H1 (cell line): Measurements from ENCODE around the gene VCPKMT. TPM values are rescaled to one million over a fixed set of nuclear protein-coding genes. Genes with fewer than 3 reads are reported as not detected.

ENCODE experiments used
- CTCF ChIA-PET: fragments of 300-600 bp; sonication (Branson Sonifier 250); formaldehyde crosslinking; loops from one replicate; lab custom pipeline; 2021; ENCODE audit not compliant: partially characterized antibody; lab: Charles Lee
- POLR2A ChIA-PET: fragments of 300-600 bp; sonication (Branson Sonifier 250); formaldehyde crosslinking; loops from one replicate; lab custom pipeline; 2021; ENCODE audit warnings: inconsistent platforms; ENCODE audit not compliant: partially characterized antibody; lab: Charles Lee
- DNase-seq, 2 experiments: peaks; one replicate each; pipeline versions ENCODE4 v3.0.0 to v3.0.0-alpha.2; 2010 to 2022; ENCODE audit warnings: low spot score in 2 of 2, low read depth in 1 of 2, mixed read lengths in 1 of 2
- FAIRE-seq: peaks from 2 replicates; lab custom pipeline; 2011; peaks lifted over from hg19 to GRCh38; lab: Jason Lieb, UNC
- H2AFZ ChIP-seq: 2 replicates; pipeline ENCODE4 v1.8.1; 2012; ENCODE audit warnings: low read length, inconsistent platforms
- H2AK5ac ChIP-seq: 2 replicates; pipeline ENCODE4 v1.6.1; 2013; ENCODE audit warnings: low read depth, low read length
- H2BK120ac ChIP-seq: replicated peaks from 2 replicates; pipeline ENCODE3; 2013; ENCODE audit warnings: low read depth, low read length, inconsistent platforms
- H2BK12ac ChIP-seq: 2 replicates; pipeline ENCODE4 v1.6.1; 2013; ENCODE audit warnings: low read depth, low read length
- H2BK15ac ChIP-seq: 2 replicates; pipeline ENCODE4 v1.6.1; 2013; ENCODE audit warnings: low read length
- H2BK20ac ChIP-seq: 2 replicates; pipeline ENCODE4 v1.6.1; 2013; ENCODE audit warnings: low read length
- H2BK5ac ChIP-seq: 2 replicates; pipeline ENCODE4 v1.6.1; 2013; ENCODE audit warnings: low read depth, low read length
- H3K14ac ChIP-seq: 2 replicates; pipeline ENCODE4 v1.6.1; 2013; ENCODE audit warnings: inconsistent platforms; ENCODE audit not compliant: insufficient read length
- H3K18ac ChIP-seq: 2 replicates; pipeline ENCODE4 v1.6.1; 2013; ENCODE audit warnings: low read length; ENCODE audit errors: extremely low read depth
- H3K23ac ChIP-seq: 2 replicates; pipeline ENCODE4 v1.6.1; 2013; ENCODE audit warnings: inconsistent platforms; ENCODE audit not compliant: insufficient read length
- H3K23me2 ChIP-seq: 2 replicates; pipeline ENCODE4 v1.6.1; 2013; ENCODE audit warnings: low read depth, low read length
- H3K27ac ChIP-seq: 2 replicates; pipeline ENCODE4 v1.6.1; 2011; ENCODE audit warnings: low read depth, low read length, inconsistent platforms
- H3K27me3 ChIP-seq, 4 experiments: replicated peaks in 1 of 4; 1 replicate in 1 of 4; 2 replicates in 3 of 4; pipeline versions ENCODE4 v1.6.1 to v1.8.1; 2011 to 2013; ENCODE audit warnings: low read length in 3 of 4, mild to moderate bottlenecking in 3 of 4, inconsistent platforms in 2 of 4, mixed read lengths in 2 of 4, moderate library complexity in 1 of 4; ENCODE audit not compliant: control insufficient read depth in 3 of 4, insufficient read depth in 3 of 4; ENCODE audit errors: extremely low read depth in 1 of 4
- H3K36me3 ChIP-seq, 4 experiments: 2 replicates each; pipeline versions ENCODE4 v1.6.1 to v1.8.1; 2011 to 2013; ENCODE audit warnings: mild to moderate bottlenecking in 4 of 4, low read length in 3 of 4, moderate library complexity in 2 of 4, control low read depth in 1 of 4, inconsistent platforms in 1 of 4; ENCODE audit not compliant: insufficient read depth in 4 of 4, control insufficient read depth in 2 of 4
- H3K4ac ChIP-seq: replicated peaks from 2 replicates; pipeline ENCODE3; 2013; ENCODE audit warnings: low read length, low read depth, mixed read lengths, inconsistent platforms; ENCODE audit not compliant: insufficient read length
- H3K4me1 ChIP-seq, 4 experiments: replicated peaks in 1 of 4; 1 replicate in 1 of 4; 2 replicates in 3 of 4; pipeline versions ENCODE4 v1.6.1 to v1.8.1; 2011 to 2013; ENCODE audit warnings: low read length in 3 of 4, inconsistent platforms in 2 of 4, mixed read lengths in 1 of 4; ENCODE audit not compliant: insufficient read depth in 4 of 4, control insufficient read depth in 3 of 4
- H3K4me2 ChIP-seq, 2 experiments: 2 replicates each; pipeline versions ENCODE4 v1.6.1 to v1.8.1; 2011 to 2013; ENCODE audit warnings: low read depth in 2 of 2, low read length in 2 of 2, control low read depth in 1 of 2, inconsistent platforms in 1 of 2, mild to moderate bottlenecking in 1 of 2; ENCODE audit not compliant: insufficient read depth in 1 of 2
- H3K4me3 ChIP-seq, 4 experiments: fragments of 200-600, 300-600 bp in 1 of 4; sonication (generic), shearing (Covaris generic), sonication (Bioruptor Twin) in 1 of 4; 2 replicates each; pipeline versions ENCODE4 v1.5.1 to v1.8.1; 2011 to 2016; ENCODE audit warnings: low read length in 4 of 4, low read depth in 3 of 4, control low read depth in 2 of 4, inconsistent platforms in 2 of 4, mild to moderate bottlenecking in 2 of 4, mixed read lengths in 1 of 4, moderate library complexity in 1 of 4; ENCODE audit not compliant: insufficient read depth in 2 of 4; ENCODE audit errors: extremely low read depth in 1 of 4
- H3K56ac ChIP-seq: replicated peaks from 2 replicates; pipeline ENCODE3; 2013; ENCODE audit warnings: low read depth, mild to moderate bottlenecking, mixed read lengths, low read length, inconsistent platforms; ENCODE audit not compliant: insufficient read length
- H3K79me1 ChIP-seq: 2 replicates; pipeline ENCODE4 v1.6.1; 2013; ENCODE audit warnings: low read depth, low read length, control low read depth
- H3K79me2 ChIP-seq, 2 experiments: 2 replicates each; pipeline versions ENCODE4 v1.6.1 to v1.8.1; 2012 to 2013; ENCODE audit warnings: low read length in 2 of 2, mild to moderate bottlenecking in 2 of 2, inconsistent platforms in 1 of 2; ENCODE audit not compliant: insufficient read depth in 2 of 2, control insufficient read depth in 1 of 2
- H3K9ac ChIP-seq, 4 experiments: replicated peaks in 1 of 4; 1 replicate in 1 of 4; 2 replicates in 3 of 4; pipeline versions ENCODE4 v1.6.1 to v1.8.1; 2011 to 2013; ENCODE audit warnings: low read depth in 3 of 4, low read length in 3 of 4, control low read depth in 2 of 4, mild to moderate bottlenecking in 2 of 4, moderate library complexity in 2 of 4, inconsistent platforms in 1 of 4; ENCODE audit errors: extremely low read depth in 1 of 4
- H3K9me3 ChIP-seq, 2 experiments: 2 replicates each; pipeline versions ENCODE4 v1.6.1 to v1.8.1; 2012 to 2013; ENCODE audit warnings: mild to moderate bottlenecking in 2 of 2, moderate library complexity in 2 of 2, control low read depth in 1 of 2, inconsistent platforms in 1 of 2, low read depth in 1 of 2, low read length in 1 of 2, mixed read lengths in 1 of 2; ENCODE audit not compliant: insufficient read depth in 2 of 2
- H4K20me1 ChIP-seq, 2 experiments: replicated peaks in 1 of 2; 2 replicates each; pipeline versions ENCODE3 to v1.8.1; 2011 to 2013; ENCODE audit warnings: inconsistent platforms in 2 of 2, low read length in 2 of 2, mild to moderate bottlenecking in 1 of 2; ENCODE audit not compliant: insufficient read depth in 2 of 2, control insufficient read depth in 1 of 2
- H4K5ac ChIP-seq: 2 replicates; pipeline ENCODE4 v1.6.1; 2013; ENCODE audit warnings: low read length, low read depth, mixed read lengths, inconsistent platforms; ENCODE audit not compliant: insufficient read length
- H4K8ac ChIP-seq: 2 replicates; pipeline ENCODE4 v1.8.0; 2013; ENCODE audit warnings: mild to moderate bottlenecking, moderate library complexity, low read length, inconsistent platforms; ENCODE audit not compliant: insufficient read depth; ENCODE audit errors: extremely low read depth
- H4K91ac ChIP-seq: replicated peaks from 2 replicates; pipeline ENCODE3; 2013; ENCODE audit warnings: low read length, mixed read lengths, inconsistent platforms; ENCODE audit not compliant: insufficient read length
- BRCA1 ChIP-seq: IDR thresholded peaks from 2 replicates; pipeline ENCODE4 v1.6.1; 2012; ENCODE audit warnings: low read depth, low read length, improper control_type of control experiment
- CHD1 ChIP-seq: IDR thresholded peaks from 2 replicates; pipeline ENCODE4 v1.6.1; 2012; ENCODE audit warnings: low read depth, low read length, improper control_type of control experiment
- EP300 ChIP-seq, 2 experiments: IDR thresholded peaks; 1 replicate in 1 of 2; 2 replicates in 1 of 2; pipeline ENCODE4 v1.6.1; 2011 to 2012; ENCODE audit warnings: low read depth in 2 of 2, low read length in 2 of 2, mild to moderate bottlenecking in 2 of 2, borderline replicate concordance in 1 of 2, inconsistent platforms in 1 of 2, moderate library complexity in 1 of 2
- JUN ChIP-seq: IDR thresholded peaks from 2 replicates; pipeline ENCODE4 v1.6.1; 2011; ENCODE audit warnings: low read depth, mild to moderate bottlenecking, improper control_type of control experiment, low read length
- PHF8 ChIP-seq: fragments of 200-600 bp; sonication (generic); conservative IDR thresholded peaks from 2 replicates; pipeline ENCODE4 v1.7.1; 2012; ENCODE audit warnings: low read depth, mild to moderate bottlenecking, inconsistent platforms, low read length, moderate library complexity
- SIN3A ChIP-seq, 2 experiments: IDR thresholded peaks in 1 of 2; conservative IDR thresholded peaks in 1 of 2; 2 replicates each; pipeline ENCODE4 v1.6.1; 2011 to 2012; ENCODE audit warnings: low read length in 2 of 2, improper control_type of control experiment in 1 of 2, low read depth in 1 of 2, mild to moderate bottlenecking in 1 of 2
- SP4 ChIP-seq: IDR thresholded peaks from 2 replicates; pipeline ENCODE4 v1.6.1; 2012; ENCODE audit warnings: low read length, inconsistent platforms
- TBP ChIP-seq: IDR thresholded peaks from 2 replicates; pipeline ENCODE4 v1.6.1; 2011; ENCODE audit warnings: low read depth, low read length, improper control_type of control experiment
- TEAD4 ChIP-seq: IDR thresholded peaks from 2 replicates; pipeline ENCODE4 v1.6.1; 2012; ENCODE audit warnings: low read depth, low read length, inconsistent platforms, mixed read lengths
- USF2 ChIP-seq: IDR thresholded peaks from 2 replicates; pipeline ENCODE4 v1.6.1; 2011; ENCODE audit warnings: low read length, improper control_type of control experiment
- WGBS, 2 experiments: shearing (Covaris generic) in 1 of 2; methylation state at CpG; one replicate each; pipeline versions ENCODE4 v1.1.6 to v1.1.7; 2013 to 2015; ENCODE audit warnings: low lambda C conversion rate in 2 of 2, mixed read lengths in 2 of 2, inconsistent platforms in 1 of 2, low coverage in 1 of 2, missing lambda C conversion rate in 1 of 2; ENCODE audit not compliant: insufficient replicate concordance in 2 of 2, insufficient coverage in 1 of 2, insufficient read length in 1 of 2; ENCODE audit errors: extremely low coverage in 1 of 2, missing lambda C conversion rate in 1 of 2; 5-methylcytosine and 5-hydroxymethylcytosine counted together
- polyA plus RNA-seq, 7 experiments: library from polyadenylated mRNA; depleted of rRNA in 3 of 7; stranded (reverse) in 5 of 7; unstranded in 2 of 7; fragments of >200 nt in 5 of 7; fragments of 200-250 nt in 2 of 7; gene quantifications; 1 replicate in 5 of 7; 2 replicates in 1 of 7; 4 replicates in 1 of 7; pipeline versions ENCODE4 v1.2.1 to v1.2.3, GENCODE V29; 2011 to 2013; ENCODE audit warnings: missing spikeins in 2 of 7, mixed read lengths in 2 of 7
- total RNA-seq: library from RNA; stranded (reverse); fragmentation: NEBNext Ultra II Directional; extraction: Animal tissue kit (Norgen Biotek cat#: 25700); gene quantifications from 2 replicates; pipeline ENCODE4 v1.2.1, GENCODE V29; 2021

Gene VCPKMT
- total and polyA plus RNA-seq, 2 of the 8 experiments (the other 6 are each of a cell fraction or from before 2014, with no cell fraction given) = 3.8 to 7.1 TPM

GRCh38 chr14:50117456-50117855, 1.1 kb upstream of the VCPKMT start:
- H2BK20ac ChIP-seq = no peak overlapping the region
- H2BK120ac ChIP-seq = no peak overlapping the region
- H3K36me3 ChIP-seq = peaks cover 8 to 23% (median 15%) of the 10 kb centered on the region in 4 experiments
- no peak overlapping the region for H3K9ac ChIP-seq
- H4K8ac ChIP-seq = no peak overlapping the region
- no peak overlapping the region for H4K5ac ChIP-seq
- 78% methylated on average over 2 of the region's 2 CpGs; no CpG with 5 or more reads in 1 of the 2 experiments for WGBS, 2 experiments
- no peak overlapping the region for H3K14ac ChIP-seq
- peaks cover 0 to 19% of the 10 kb centered on the region in 2 experiments; a peak in 3 of 4 replicates for H3K79me2 ChIP-seq
- H3K9me3 ChIP-seq = no peaks in the 10 kb centered on the region
- H3K27ac ChIP-seq = no peak overlapping the region
- no peak overlapping the region for H3K56ac ChIP-seq
- H2AK5ac ChIP-seq = no peak overlapping the region
- no peaks in the 10 kb centered on the region; the same call in 1 of the 2 replicates for H3K79me1 ChIP-seq
- no peak overlapping the region for H2BK12ac ChIP-seq
- DNase-seq (no peak), FAIRE-seq (no peak)
- no peaks in the 10 kb centered on the region for H3K27me3 ChIP-seq
- H3K23me2 ChIP-seq = no peaks in the 10 kb centered on the region; the same call in 1 of the 2 replicates
- CTCF ChIA-PET = interaction anchor here (0.6 to 0.9 kb wide), 3 partner anchors 11 to 418 kb away, joined by 3 to 4 read pairs (median 3); no protein-coding TSS in a partner anchor
- TF ChIP-seq EP300 (IDR thresholded peaks at IDR 0.05; ENCODE audit: borderline replicate concordance in 1 of 2, low read depth in 2 of 2, low read length in 2 of 2) = no peak
- TF ChIP-seq TEAD4 = no peak
- no peak for TF ChIP-seq SP4
- no peak for TF ChIP-seq USF2
- TF ChIP-seq SIN3A (conservative IDR thresholded peaks at IDR 0.05 in 1 of 2, IDR thresholded peaks at IDR 0.05 in 1 of 2; ENCODE audit: low read depth in 1 of 2, low read length in 2 of 2) = no peak
- TF ChIP-seq PHF8 = no peak
- no peak for TF ChIP-seq JUN
- no peak for TF ChIP-seq CHD1
- no peak for TF ChIP-seq BRCA1
- TF ChIP-seq TBP = no peak
- H4K91ac ChIP-seq = no peak overlapping the region
- no peak overlapping the region for H2AFZ ChIP-seq
- H3K4ac ChIP-seq = no peak overlapping the region
- H3K4me3 ChIP-seq = no peak overlapping the region
- H2BK15ac ChIP-seq = no peak overlapping the region
- H4K20me1 ChIP-seq = peaks cover 0 to 2% of the 10 kb centered on the region in 2 experiments
- H2BK5ac ChIP-seq = no peak overlapping the region
- POLR2A ChIA-PET = interaction anchor here (1.1 to 3.4 kb wide), 9 partner anchors 8 to 265 kb away, joined by 3 to 27 read pairs (median 6); partner anchors contain the start of genes ARF6, NEMF and SOS2
- H3K4me1 ChIP-seq = peaks cover 0 to 6% (median 3%) of the 10 kb centered on the region in 4 experiments; a peak in 3 of 7 replicates
- no peak overlapping the region for H3K4me2 ChIP-seq
- H3K23ac ChIP-seq = no peak overlapping the region
- no peak overlapping the region for H3K18ac ChIP-seq
